Spleen (tissue), 11 donors: Measurements from ENCODE around the gene NECTIN3. TPM values are rescaled to one million over a fixed set of nuclear protein-coding genes. Genes with fewer than 3 reads are reported as not detected.

Experiments used
- DNase-seq: peaks from one replicate; pipeline ENCODE4 v3.0.0-alpha.2; 2020
- H3K27ac ChIP-seq, 8 donors: fragments of 200-600 bp; sonication (generic) in 7 of 8; 1 replicate in 4 of 8; 2 replicates in 4 of 8; pipeline versions ENCODE4 v1.5.0 to v1.8.0; 2016 to 2021; ENCODE audit warnings: inconsistent platforms in 4 of 8, mild to moderate bottlenecking in 4 of 8, moderate library complexity in 1 of 8
- H3K27me3 ChIP-seq, 7 donors: fragments of 200-600 bp; sonication (generic) in 6 of 7; replicated peaks in 1 of 7; 1 replicate in 4 of 7; 2 replicates in 3 of 7; pipeline versions ENCODE4 v1.5.0 to v1.8.0; 2016 to 2021; ENCODE audit warnings: inconsistent platforms in 3 of 7, mild to moderate bottlenecking in 1 of 7
- H3K36me3 ChIP-seq, 6 donors: fragments of 200-600 bp; sonication (generic) in 5 of 6; 1 replicate in 4 of 6; 2 replicates in 2 of 6; pipeline versions ENCODE4 v1.5.0 to v1.8.0; 2016 to 2021; ENCODE audit warnings: inconsistent platforms in 2 of 6
- H3K4me1 ChIP-seq, 6 donors: fragments of 200-600 bp; sonication (generic) in 5 of 6; 1 replicate in 3 of 6; 2 replicates in 3 of 6; pipeline versions ENCODE4 v1.5.0 to v1.8.0; 2016 to 2021; ENCODE audit warnings: inconsistent platforms in 3 of 6
- H3K4me3 ChIP-seq, 8 donors: fragments of 200-600 bp; sonication (generic) in 7 of 8; 1 replicate in 4 of 8; 2 replicates in 4 of 8; pipeline versions ENCODE4 v1.5.0 to v1.8.0; 2016 to 2021; ENCODE audit warnings: inconsistent platforms in 4 of 8, mild to moderate bottlenecking in 4 of 8, moderate library complexity in 2 of 8
- H3K9me3 ChIP-seq, 8 donors: fragments of 200-600 bp; sonication (generic) in 7 of 8; 1 replicate in 4 of 8; 2 replicates in 4 of 8; pipeline versions ENCODE4 v1.5.0 to v1.8.0; 2016 to 2021; ENCODE audit warnings: inconsistent platforms in 4 of 8
- POLR2A ChIP-seq, 3 donors: fragments of 450-650 bp; IDR thresholded peaks; one replicate each; pipeline ENCODE4 v1.5.1; 2017; ENCODE audit warnings: antibody characterized with exemption in 3 of 3, mild to moderate bottlenecking in 1 of 3
- POLR2AphosphoS5 ChIP-seq, 3 donors: sonication (generic); formaldehyde crosslinking; IDR thresholded peaks; one replicate each; pipeline ENCODE4 v1.5.1; 2017; ENCODE audit warnings: antibody characterized with exemption in 3 of 3
- WGBS, 5 donors: extraction: QIAGEN DNeasy Blood & Tissue Kit in 3 of 5; methylation state at CpG; one replicate each; pipeline versions ENCODE4 v1.1.5 to v1.1.7; 2013 to 2018; 5-methylcytosine and 5-hydroxymethylcytosine counted together
- intact Hi-C: fragments of 100-400 bp; cut with DNase I; formaldehyde crosslinking; loops from one replicate; pipeline ENCODE4 v1.15.0; 2023; ENCODE audit warnings: low total_unique reads
- polyA plus RNA-seq, 3 donors: library from polyadenylated mRNA; stranded (reverse); fragments of 200-250 nt; gene quantifications; one replicate each; pipeline ENCODE4 v1.2.1, GENCODE V29; 2013
- total RNA-seq, 7 donors: library from RNA; depleted of rRNA in 3 of 7; stranded (reverse); fragments of >200 nt in 3 of 7; fragmentation: NEBNext Ultra II Directional in 4 of 7; extraction: Animal tissue kit (Norgen Biotek cat#: 25700) in 4 of 7; gene quantifications; one replicate each; pipeline versions ENCODE4 v1.1.0 to v1.2.1, GENCODE V29; 2016 to 2021
- TF ChIP-seq, protein P1 (sequence below), 11 experiments: fragments of 200-600 bp in 7 of 11; fragments of 450-650 bp in 4 of 11; sonication (generic) in 4 of 11; IDR thresholded peaks in 8 of 11; conservative IDR thresholded peaks in 3 of 11; 1 replicate in 7 of 11; 2 replicates in 4 of 11; pipeline versions ENCODE4 v1.4.0 to v1.8.0; 2016 to 2021; ENCODE audit warnings: antibody characterized with exemption in 11 of 11, inconsistent platforms in 4 of 11, mild to moderate bottlenecking in 1 of 11
- donor health status: healthy with polysubstance abuse.
- donor health status: DM: no; HTN: no; CAD: no; lungs with moderate emphysema.
- donor health status: DM: no; HTN: no; CAD: no.
- donor health status: Bipolar disorder and iron deficiency.
- donor health status: healthy.
- donor health status: DM: no; HTN: no; CAD: no.
- donor health status: DM: yes; HTN: yes; CAD: no.

The NECTIN3 gene
- total and polyA plus RNA-seq, 10 donors = 0.43 to 12.5 (median 7.3) TPM

- no peaks in the 10 kb centered on the region for H3K27me3 ChIP-seq
- no peak for DNase-seq
- no peaks in the 10 kb centered on the region for H3K4me1 ChIP-seq
- WGBS, 5 donors = 79 to 87% (median 83%) methylated on average over 6 of the region's 6 CpGs
- no peak for TF ChIP-seq POLR2AphosphoS5 (IDR thresholded peaks at IDR 0.05)
- TF ChIP-seq, protein P1, sequence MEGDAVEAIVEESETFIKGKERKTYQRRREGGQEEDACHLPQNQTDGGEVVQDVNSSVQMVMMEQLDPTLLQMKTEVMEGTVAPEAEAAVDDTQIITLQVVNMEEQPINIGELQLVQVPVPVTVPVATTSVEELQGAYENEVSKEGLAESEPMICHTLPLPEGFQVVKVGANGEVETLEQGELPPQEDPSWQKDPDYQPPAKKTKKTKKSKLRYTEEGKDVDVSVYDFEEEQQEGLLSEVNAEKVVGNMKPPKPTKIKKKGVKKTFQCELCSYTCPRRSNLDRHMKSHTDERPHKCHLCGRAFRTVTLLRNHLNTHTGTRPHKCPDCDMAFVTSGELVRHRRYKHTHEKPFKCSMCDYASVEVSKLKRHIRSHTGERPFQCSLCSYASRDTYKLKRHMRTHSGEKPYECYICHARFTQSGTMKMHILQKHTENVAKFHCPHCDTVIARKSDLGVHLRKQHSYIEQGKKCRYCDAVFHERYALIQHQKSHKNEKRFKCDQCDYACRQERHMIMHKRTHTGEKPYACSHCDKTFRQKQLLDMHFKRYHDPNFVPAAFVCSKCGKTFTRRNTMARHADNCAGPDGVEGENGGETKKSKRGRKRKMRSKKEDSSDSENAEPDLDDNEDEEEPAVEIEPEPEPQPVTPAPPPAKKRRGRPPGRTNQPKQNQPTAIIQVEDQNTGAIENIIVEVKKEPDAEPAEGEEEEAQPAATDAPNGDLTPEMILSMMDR (IDR thresholded peaks at IDR 0.05 in 8 of 11, conservative IDR thresholded peaks at IDR 0.05 in 3 of 11) = no peak
- TF ChIP-seq POLR2A (IDR thresholded peaks at IDR 0.05) = no peak
- no peak overlapping the region for H3K27ac ChIP-seq
- peaks cover 0 to 3% (median 0%) of the 10 kb centered on the region in 8 donors for H3K9me3 ChIP-seq
- H3K36me3 ChIP-seq = no peaks in the 10 kb centered on the region
- no peak overlapping the region for H3K4me3 ChIP-seq
- intact Hi-C loops = no loop called here
Measured at GRCh38 chr3:111045564-111045963, 26.1 kb upstream of the NECTIN3 start.

DNA sequence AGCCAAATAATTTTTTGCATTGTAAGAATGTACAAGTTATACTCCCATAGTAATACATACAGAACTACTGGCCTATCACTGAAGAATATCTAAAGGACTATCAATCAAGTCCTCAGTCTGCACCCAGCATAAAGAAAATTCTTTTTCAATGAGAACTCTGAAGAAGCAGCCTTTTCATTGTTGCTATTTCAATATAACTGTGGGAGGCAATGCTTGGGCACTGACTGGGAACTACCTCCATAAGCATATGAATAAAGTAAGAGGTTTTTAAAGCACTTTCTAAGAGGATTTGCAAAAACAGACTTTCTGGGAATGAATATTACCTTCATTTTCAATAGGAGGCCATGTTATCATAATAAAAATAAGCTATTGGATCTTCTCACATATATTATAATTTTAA, 24.6 kb upstream of the NECTIN3 start:
- DNase-seq = no peak
- Histone ChIP-seq H3K4me1 (no peaks in the 10 kb centered on the region), H3K36me3 (no peaks in the 10 kb centered on the region), H3K27ac (no peak overlapping the region), H3K27me3 (no peaks in the 10 kb centered on the region), H3K4me3 (no peak overlapping the region), H3K9me3 (no peaks in the 10 kb centered on the region)
- intact Hi-C loops = no loop called here
- TF ChIP-seq POLR2A (IDR thresholded peaks at IDR 0.05) (no peak), POLR2AphosphoS5 (IDR thresholded peaks at IDR 0.05) (no peak)
- TF ChIP-seq, protein P1 (IDR thresholded peaks at IDR 0.05 in 8 of 11, conservative IDR thresholded peaks at IDR 0.05 in 3 of 11) = no peak

- Histone ChIP-seq H3K36me3 (no peaks in the 10 kb centered on the region), H3K9me3 (no peaks in the 10 kb centered on the region), H3K27ac (no peak overlapping the region), H3K27me3 (no peaks in the 10 kb centered on the region), H3K4me3 (no peak overlapping the region), H3K4me1 (no peaks in the 10 kb centered on the region)
- 73 to 81% (median 74%) methylated on average over 1 of the region's 1 CpG for WGBS, 5 donors
- no peak for TF ChIP-seq POLR2AphosphoS5 (IDR thresholded peaks at IDR 0.05)
- TF ChIP-seq, protein P1 (IDR thresholded peaks at IDR 0.05 in 8 of 11, conservative IDR thresholded peaks at IDR 0.05 in 3 of 11) = no peak
- TF ChIP-seq POLR2A (IDR thresholded peaks at IDR 0.05) = no peak
- intact Hi-C loops = no loop called here
- DNase-seq = no peak
Measured at GRCh38 chr3:111047812-111048435, 23.7 kb upstream of the NECTIN3 start.

DNA sequence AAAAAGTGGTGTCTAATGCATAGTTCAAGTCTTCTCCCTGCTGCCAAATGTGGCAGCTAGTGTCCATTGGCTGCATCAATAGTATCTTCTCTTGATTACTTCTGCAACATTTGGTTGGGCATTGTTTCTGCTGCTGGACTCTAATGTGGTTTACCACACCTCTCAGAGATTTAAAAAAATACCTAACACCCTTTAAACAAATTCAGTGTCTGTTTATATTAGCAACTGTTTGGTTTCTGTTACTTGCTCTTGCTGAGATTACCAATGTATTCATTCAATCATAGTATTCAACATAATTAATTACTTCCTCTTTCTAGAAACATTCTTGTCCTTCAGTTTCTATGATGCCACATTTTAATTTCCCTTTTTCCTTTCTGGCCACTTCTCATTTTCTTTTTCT, 20.3 kb upstream of the NECTIN3 start:
- H3K36me3 ChIP-seq = no peaks in the 10 kb centered on the region
- H3K27ac ChIP-seq = no peak overlapping the region
- H3K4me1 ChIP-seq = no peaks in the 10 kb centered on the region

More for the DNA sequence above, 20.3 kb upstream of the NECTIN3 start:
- no peak for TF ChIP-seq POLR2A (IDR thresholded peaks at IDR 0.05)
- TF ChIP-seq, protein P1 (IDR thresholded peaks at IDR 0.05 in 8 of 11, conservative IDR thresholded peaks at IDR 0.05 in 3 of 11) = no peak
- TF ChIP-seq POLR2AphosphoS5 (IDR thresholded peaks at IDR 0.05) = no peak
- H3K9me3 ChIP-seq = no peaks in the 10 kb centered on the region
- H3K27me3 ChIP-seq = no peaks in the 10 kb centered on the region
- intact Hi-C loops = no loop called here
- no peak for DNase-seq
- no peak overlapping the region for H3K4me3 ChIP-seq
